BLaER1 (cell line): ENCODE results near the gene TRIM52.
"Not testable (repeated sequence)": the region's sequence is repeated elsewhere in the genome, so short reads cannot be mapped to it uniquely, and the experiment has no call there.

ENCODE experiments used
- H3K27ac ChIP-seq: shearing (Covaris generic); formaldehyde crosslinking; 2 replicates; pipeline ENCODE4 v1.8.1; 2022
- H3K27me3 ChIP-seq: shearing (Covaris generic); formaldehyde crosslinking; 2 replicates; pipeline ENCODE4 v1.8.1; 2022
- H3K36me3 ChIP-seq: shearing (Covaris generic); formaldehyde crosslinking; 2 replicates; pipeline ENCODE4 v1.8.1; 2022
- H3K4me1 ChIP-seq: shearing (Covaris generic); formaldehyde crosslinking; 2 replicates; pipeline ENCODE4 v1.8.1; 2022
- H3K4me2 ChIP-seq: shearing (Covaris generic); formaldehyde crosslinking; 2 replicates; pipeline ENCODE4 v1.8.1; 2022
- H3K4me3 ChIP-seq: shearing (Covaris generic); formaldehyde crosslinking; 2 replicates; pipeline ENCODE4 v1.8.1; 2022
- H3K9ac ChIP-seq: shearing (Covaris generic); formaldehyde crosslinking; 2 replicates; pipeline ENCODE4 v1.8.1; 2022
- H3K9me3 ChIP-seq: shearing (Covaris generic); formaldehyde crosslinking; 2 replicates; pipeline ENCODE4 v1.8.1; 2022
- H4K20me1 ChIP-seq: shearing (Covaris generic); formaldehyde crosslinking; 2 replicates; pipeline ENCODE4 v1.8.1; 2022
- Cebpa-rat ChIP-seq: shearing (Covaris generic); IDR thresholded peaks from 2 replicates; pipeline ENCODE4 v1.8.1; 2022

TRIM52 gene

GRCh38 chr5:181280251-181280762 is 19.4 kb upstream of the TRIM52 start:
- TF ChIP-seq Cebpa-rat = no peak
- Histone ChIP-seq H3K36me3 (no peaks in the 10 kb centered on the region), H3K9me3 (no peaks in the 10 kb centered on the region), H3K4me3 (no peak overlapping the region), H3K27ac (no peak overlapping the region), H3K27me3 (no peaks in the 10 kb centered on the region), H3K9ac (no peak overlapping the region), H4K20me1 (no peaks in the 10 kb centered on the region), H3K4me1 (no peaks in the 10 kb centered on the region), H3K4me2 (no peak overlapping the region)

- H3K9me3 ChIP-seq, H3K9ac ChIP-seq, H3K4me2 ChIP-seq, H3K27me3 ChIP-seq, H4K20me1 ChIP-seq, H3K27ac ChIP-seq, H3K4me1 ChIP-seq, H3K4me3 ChIP-seq: not testable (repeated sequence)
- peaks cover 14% of the 10 kb centered on the region for H3K36me3 ChIP-seq
Measured at GRCh38 chr5:181273433-181273744, 12.4 kb upstream of the TRIM52 start.

- no peak overlapping the region for H3K4me2 ChIP-seq
- H3K4me3 ChIP-seq = no peak overlapping the region
- H3K4me1 ChIP-seq = no peaks in the 10 kb centered on the region
- no peak overlapping the region for H3K9ac ChIP-seq
- H3K36me3 ChIP-seq = peaks cover 16% of the 10 kb centered on the region
- no peaks in the 10 kb centered on the region for H4K20me1 ChIP-seq
- no peaks in the 10 kb centered on the region for H3K9me3 ChIP-seq
- no peak overlapping the region for H3K27ac ChIP-seq
- no peak for TF ChIP-seq Cebpa-rat
- no peaks in the 10 kb centered on the region for H3K27me3 ChIP-seq
Measured at GRCh38 chr5:181271081-181271480, 10.1 kb upstream of the TRIM52 start.

DNA sequence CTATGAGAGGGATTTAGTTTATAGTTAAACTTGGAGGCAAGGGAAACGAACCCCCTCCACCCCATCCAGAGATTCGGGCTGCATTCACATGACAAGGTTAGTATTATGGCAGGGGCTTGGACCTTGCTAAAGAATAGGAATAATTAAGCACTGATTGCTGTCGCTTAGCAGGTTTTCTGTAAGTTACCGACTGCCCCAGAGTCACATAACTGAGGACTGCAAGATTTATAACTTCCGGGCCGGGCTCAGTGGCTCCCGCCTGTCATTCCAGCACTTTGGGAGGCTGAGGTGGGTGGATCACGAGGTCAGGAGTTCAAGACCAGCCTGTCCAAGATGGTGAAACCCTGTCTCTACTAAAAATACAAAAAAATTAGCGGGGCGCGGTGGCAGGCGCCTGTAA is 7.0 kb upstream of the TRIM52 start:
- peaks cover 40% of the 10 kb centered on the region for H3K36me3 ChIP-seq
- not testable (repeated sequence) for H3K4me3 ChIP-seq, H3K4me1 ChIP-seq, H3K9ac ChIP-seq, H3K27me3 ChIP-seq, H3K4me2 ChIP-seq, H3K27ac ChIP-seq, H3K9me3 ChIP-seq, H4K20me1 ChIP-seq

- H3K9me3 ChIP-seq, H3K4me2 ChIP-seq, H3K4me1 ChIP-seq, H3K4me3 ChIP-seq, H3K27ac ChIP-seq, H3K9ac ChIP-seq, H3K27me3 ChIP-seq: not testable (repeated sequence)
- H4K20me1 ChIP-seq = peaks cover 12% of the 10 kb centered on the region; the same call in 1 of the 2 replicates
- H3K36me3 ChIP-seq = peaks cover 44% of the 10 kb centered on the region
Measured at GRCh38 chr5:181267291-181267904, 6.5 kb upstream of the TRIM52 start.

DNA sequence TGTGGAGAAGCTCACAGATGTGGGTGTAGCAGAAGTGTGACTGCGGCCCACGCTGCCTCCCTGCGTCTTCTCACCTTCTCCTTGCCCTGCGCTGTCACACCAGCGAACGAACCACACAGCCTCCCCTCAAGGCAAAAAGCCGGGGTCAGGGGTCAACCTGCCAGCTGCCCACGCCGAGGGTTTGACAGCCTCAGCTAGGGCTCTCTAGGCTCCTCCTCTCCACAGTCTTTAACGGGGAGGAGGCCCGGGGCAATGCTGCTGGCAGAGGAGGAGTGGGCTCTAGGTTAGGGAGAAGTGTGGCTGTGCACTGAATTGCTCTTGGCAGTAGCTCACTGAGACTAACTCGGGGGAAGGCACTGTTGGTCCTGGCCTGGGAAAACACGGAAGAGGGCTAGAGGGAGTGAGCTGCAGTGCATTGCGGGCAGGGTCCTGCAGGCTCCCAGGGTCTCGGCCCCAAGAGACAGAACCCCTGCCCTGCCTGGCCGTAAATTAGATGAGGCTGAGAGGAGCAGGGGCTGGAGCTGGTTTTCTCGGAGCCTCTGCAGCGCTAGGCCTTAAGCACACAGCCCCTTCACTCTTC is 4.2 kb upstream of the TRIM52 start:
- H3K27me3 ChIP-seq = no peaks in the 10 kb centered on the region
- H3K36me3 ChIP-seq = peaks cover 35% of the 10 kb centered on the region
- no peak overlapping the region for H3K9ac ChIP-seq
- no peaks in the 10 kb centered on the region for H3K9me3 ChIP-seq
- H4K20me1 ChIP-seq = peaks cover 16% of the 10 kb centered on the region
- H3K4me2 ChIP-seq = no peak overlapping the region
- H3K4me3 ChIP-seq = no peak overlapping the region
- peaks cover 8% of the 10 kb centered on the region for H3K4me1 ChIP-seq
- no peak for TF ChIP-seq Cebpa-rat
- H3K27ac ChIP-seq = no peak overlapping the region

DNA sequence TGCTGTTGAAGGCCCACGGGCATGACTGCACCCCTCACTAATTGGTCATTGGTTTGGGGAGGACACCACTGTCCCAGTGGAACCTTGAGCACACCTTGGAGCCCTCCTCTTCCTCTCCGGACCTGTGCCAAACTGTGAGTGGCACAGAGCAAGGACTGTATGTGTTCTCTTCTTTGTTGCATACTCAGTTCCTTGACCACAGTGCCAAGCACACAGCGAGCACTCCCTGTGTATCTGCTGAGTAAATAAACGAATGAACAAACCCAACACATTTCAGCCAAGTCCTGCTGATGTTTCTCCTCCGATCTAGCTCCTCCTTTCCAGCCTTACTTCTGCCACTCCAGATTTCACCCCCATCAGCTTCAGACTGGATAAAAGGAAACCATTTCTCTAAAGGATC is 2.7 kb upstream of the TRIM52 start:
- Histone ChIP-seq H3K4me1 (peaks cover 24% of the 10 kb centered on the region), H3K4me2 (no peak overlapping the region), H4K20me1 (peaks cover 32% of the 10 kb centered on the region), H3K36me3 (peaks cover 35% of the 10 kb centered on the region), H3K4me3 (no peak overlapping the region), H3K9ac (no peak overlapping the region), H3K27me3 (no peaks in the 10 kb centered on the region), H3K27ac (no peak overlapping the region), H3K9me3 (no peaks in the 10 kb centered on the region)
- TF ChIP-seq Cebpa-rat = no peak

GRCh38 chr5:181261320-181262049 is 542 bp upstream of the TRIM52 start:
- Histone ChIP-seq H3K4me1 (peaks cover 45% of the 10 kb centered on the region), H3K36me3 (peaks cover 51% of the 10 kb centered on the region), H3K4me3 (peak overlapping the region; percentile 95), H3K9ac (peak overlapping the region; percentile 100), H3K27me3 (no peaks in the 10 kb centered on the region), H4K20me1 (peaks cover 53% of the 10 kb centered on the region), H3K9me3 (no peaks in the 10 kb centered on the region), H3K4me2 (peak overlapping the region; percentile 94), H3K27ac (peak overlapping the region; percentile 99)
- no peak for TF ChIP-seq Cebpa-rat

DNA sequence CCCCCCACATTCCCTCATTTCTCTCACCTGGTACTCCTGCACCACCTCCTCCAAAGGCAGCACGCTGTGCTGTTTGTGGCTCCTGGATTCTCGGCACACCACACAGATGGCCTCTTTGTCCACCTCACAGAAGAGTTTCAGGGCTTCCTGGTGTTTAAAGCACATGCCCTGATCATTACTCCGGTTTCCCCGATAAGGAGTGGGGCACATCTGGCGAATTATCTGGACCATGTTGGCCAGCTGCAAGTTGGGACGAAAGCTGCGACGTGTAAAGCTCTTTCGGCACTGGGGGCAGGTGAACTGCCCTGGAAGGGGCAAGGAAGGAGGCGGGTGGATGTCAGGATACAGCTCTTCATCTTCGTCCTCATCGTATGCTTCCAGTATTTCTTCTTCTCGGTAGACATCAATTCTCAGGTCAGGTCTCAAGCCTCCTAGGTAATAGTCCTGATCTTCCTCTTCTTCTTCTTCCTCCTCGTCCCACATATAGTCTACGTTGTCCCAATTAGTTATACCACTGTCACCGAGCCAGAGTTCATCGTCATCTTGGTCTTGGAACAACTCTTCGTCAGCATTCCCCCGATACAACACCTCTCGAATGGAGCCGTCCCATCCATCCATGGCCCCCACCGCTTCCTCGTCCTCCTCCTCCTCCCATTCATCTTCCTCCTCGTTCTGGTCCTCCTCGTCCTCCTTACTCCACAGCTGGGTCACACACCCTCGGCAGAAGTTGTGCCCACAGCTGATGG is 796 bp downstream of the TRIM52 start:
- peak overlapping the region; percentile 99 for H3K27ac ChIP-seq
- H3K36me3 ChIP-seq = peaks cover 55% of the 10 kb centered on the region
- H3K9ac ChIP-seq = peak overlapping the region; percentile 100
- no peaks in the 10 kb centered on the region for H3K9me3 ChIP-seq
- peaks cover 59% of the 10 kb centered on the region for H3K4me1 ChIP-seq
- H4K20me1 ChIP-seq = peaks cover 66% of the 10 kb centered on the region
- no peaks in the 10 kb centered on the region for H3K27me3 ChIP-seq
- TF ChIP-seq Cebpa-rat = no peak
- peak overlapping the region; percentile 95 for H3K4me3 ChIP-seq
- H3K4me2 ChIP-seq = peak overlapping the region; percentile 94

DNA sequence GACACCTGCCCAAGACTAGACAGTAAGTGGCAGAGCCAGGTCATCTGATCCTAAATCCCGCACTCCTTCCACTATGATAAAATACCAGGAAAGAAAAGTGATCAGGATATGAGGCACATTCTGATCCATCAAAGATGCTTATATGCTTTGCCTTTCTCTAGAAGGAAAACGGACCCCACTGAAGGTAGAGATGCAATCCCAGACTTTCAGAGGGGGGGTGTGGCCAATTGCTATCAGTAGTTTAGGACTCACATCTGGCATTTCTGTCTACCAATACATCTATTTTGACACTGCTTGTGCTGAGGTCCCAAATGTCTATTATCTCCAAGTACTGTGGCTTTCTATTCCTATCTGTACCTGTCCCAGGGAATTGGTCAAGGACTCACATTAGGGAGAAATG is 1.7 kb downstream of the TRIM52 start:
- H3K27me3 ChIP-seq = no peaks in the 10 kb centered on the region
- H4K20me1 ChIP-seq = peaks cover 75% of the 10 kb centered on the region
- peak overlapping the region; percentile 100 for H3K9ac ChIP-seq
- H3K4me1 ChIP-seq = peaks cover 59% of the 10 kb centered on the region
- peak overlapping the region; percentile 95 for H3K4me3 ChIP-seq
- no peak overlapping the region for H3K27ac ChIP-seq
- no peak for TF ChIP-seq Cebpa-rat
- H3K4me2 ChIP-seq = peak overlapping the region; percentile 94
- H3K9me3 ChIP-seq = no peaks in the 10 kb centered on the region
- peaks cover 56% of the 10 kb centered on the region for H3K36me3 ChIP-seq
